Measurements from ENCODE around the gene PBXIP1.

DNA sequence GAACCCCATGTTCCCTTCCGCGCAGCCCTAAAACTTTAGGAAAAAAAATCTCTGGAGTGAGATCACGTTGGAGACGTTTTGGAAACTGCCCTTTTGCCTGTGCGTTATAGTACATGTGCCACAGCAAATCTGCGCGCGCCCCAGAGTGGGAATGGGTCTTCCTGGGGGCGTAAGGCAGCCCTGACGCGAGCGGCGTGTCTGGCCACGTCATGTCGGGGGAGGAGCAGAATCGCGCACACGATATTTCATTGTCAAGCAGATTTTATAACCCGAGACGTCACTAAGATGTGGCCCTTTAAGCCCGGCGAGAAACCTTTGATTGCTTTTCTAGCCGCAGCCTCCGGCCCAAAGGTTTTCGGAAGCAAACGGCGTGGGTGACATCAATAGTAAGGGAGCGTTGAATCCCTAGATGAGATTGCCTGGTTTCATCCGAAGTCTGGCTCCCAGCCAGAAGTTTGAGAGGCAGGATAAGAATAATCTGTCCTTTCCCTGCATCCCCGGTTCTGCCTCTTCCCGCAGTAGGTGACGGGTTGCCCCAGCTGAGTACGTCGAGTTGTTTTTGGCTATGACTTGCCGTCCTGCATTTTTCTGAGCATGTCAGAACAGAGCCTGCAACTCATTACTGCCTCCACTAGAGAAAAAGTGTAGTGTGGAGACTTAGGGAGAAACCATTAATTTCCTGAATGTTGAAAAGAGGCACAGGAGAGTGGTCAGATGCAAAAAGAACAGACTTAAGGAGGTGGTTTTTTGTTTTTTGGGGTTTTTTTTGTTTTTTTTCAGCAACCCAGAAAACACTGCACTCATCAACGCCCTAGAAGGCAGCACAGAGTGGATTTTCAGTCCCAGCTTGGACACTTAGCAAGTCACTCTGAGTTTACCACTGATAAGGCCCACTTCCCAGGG lies 18.6 kb downstream of the PBXIP1 start:
- TF ChIP-seq, protein P1, sequence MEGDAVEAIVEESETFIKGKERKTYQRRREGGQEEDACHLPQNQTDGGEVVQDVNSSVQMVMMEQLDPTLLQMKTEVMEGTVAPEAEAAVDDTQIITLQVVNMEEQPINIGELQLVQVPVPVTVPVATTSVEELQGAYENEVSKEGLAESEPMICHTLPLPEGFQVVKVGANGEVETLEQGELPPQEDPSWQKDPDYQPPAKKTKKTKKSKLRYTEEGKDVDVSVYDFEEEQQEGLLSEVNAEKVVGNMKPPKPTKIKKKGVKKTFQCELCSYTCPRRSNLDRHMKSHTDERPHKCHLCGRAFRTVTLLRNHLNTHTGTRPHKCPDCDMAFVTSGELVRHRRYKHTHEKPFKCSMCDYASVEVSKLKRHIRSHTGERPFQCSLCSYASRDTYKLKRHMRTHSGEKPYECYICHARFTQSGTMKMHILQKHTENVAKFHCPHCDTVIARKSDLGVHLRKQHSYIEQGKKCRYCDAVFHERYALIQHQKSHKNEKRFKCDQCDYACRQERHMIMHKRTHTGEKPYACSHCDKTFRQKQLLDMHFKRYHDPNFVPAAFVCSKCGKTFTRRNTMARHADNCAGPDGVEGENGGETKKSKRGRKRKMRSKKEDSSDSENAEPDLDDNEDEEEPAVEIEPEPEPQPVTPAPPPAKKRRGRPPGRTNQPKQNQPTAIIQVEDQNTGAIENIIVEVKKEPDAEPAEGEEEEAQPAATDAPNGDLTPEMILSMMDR (IDR thresholded peaks at IDR 0.05), result peak; percentile 32; the same call in 1 of the 2 replicates
- TF ChIP-seq ZFX (IDR thresholded peaks at IDR 0.05; ENCODE audit: borderline replicate concordance), result no peak

Data from 22Rv1 (cell line).